ENCODE results near the gene ARID1B. TPM values are rescaled to one million over a fixed set of nuclear protein-coding genes. Genes with fewer than 3 reads are reported as not detected.

ARID1B gene
- total RNA-seq, 2 experiments from 2014 or later, result 90.1 to 164 TPM

DNA sequence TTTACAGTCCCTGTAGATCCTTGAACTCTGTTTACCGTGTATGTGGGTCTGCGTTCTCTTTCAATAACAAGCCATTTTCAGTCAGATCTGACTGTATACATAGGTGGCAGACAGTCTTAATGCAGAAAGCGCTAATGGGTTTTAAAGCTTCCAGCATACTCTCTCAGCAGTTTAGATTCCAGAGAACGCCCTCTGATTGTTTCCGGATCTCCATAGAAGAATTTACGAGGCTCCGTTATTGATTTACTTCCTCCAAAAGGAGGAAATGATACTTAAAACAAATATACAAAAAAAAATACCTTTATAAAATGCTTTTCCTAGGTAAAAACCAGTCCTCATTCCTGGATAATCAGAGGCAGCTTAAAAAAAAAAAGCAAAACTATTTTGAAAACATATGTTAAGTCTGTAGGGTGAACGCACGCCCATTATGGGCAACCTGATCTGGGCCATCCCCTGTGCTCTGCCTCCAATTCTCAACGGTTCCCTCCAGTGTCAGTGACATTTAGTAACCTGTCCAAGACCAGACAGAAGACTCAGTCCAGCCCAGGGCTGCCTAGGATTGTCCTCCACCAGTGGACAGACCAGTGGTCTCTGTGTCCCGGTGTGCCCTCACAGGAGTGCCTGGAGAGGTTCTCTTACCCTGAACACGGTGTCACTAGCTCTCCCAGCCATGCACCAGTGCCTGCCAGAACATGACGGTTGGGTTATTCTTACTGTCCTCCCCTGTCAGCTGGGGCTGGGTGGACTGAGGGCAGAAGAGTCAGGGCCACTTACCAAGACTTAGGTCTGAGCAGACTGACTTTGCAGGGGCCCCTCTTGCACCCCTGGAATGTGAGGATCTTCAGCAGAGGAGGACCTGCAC lies 217.3 kb downstream of the ARID1B start:
- H3K36me3 ChIP-seq (ENCODE audit: insufficient read depth, low read length), result no peaks in the 10 kb centered on the region; the same call in 1 of the 2 replicates
- H3K4me3 ChIP-seq (ENCODE audit: low read depth, low read length, poor library complexity, severe bottlenecking), result peak overlapping the region; percentile 47
- peak overlapping the region; percentile 16 for H3K27ac ChIP-seq (ENCODE audit: low read depth, low read length, poor library complexity, severe bottlenecking)
- BruUV-seq (replicated peaks), result no TSS peak
- TF ChIP-seq EZH2phosphoT487 (IDR thresholded peaks at IDR 0.05; ENCODE audit: borderline replicate concordance, low read depth, low read length), result no peak
- TF ChIP-seq, protein P1, sequence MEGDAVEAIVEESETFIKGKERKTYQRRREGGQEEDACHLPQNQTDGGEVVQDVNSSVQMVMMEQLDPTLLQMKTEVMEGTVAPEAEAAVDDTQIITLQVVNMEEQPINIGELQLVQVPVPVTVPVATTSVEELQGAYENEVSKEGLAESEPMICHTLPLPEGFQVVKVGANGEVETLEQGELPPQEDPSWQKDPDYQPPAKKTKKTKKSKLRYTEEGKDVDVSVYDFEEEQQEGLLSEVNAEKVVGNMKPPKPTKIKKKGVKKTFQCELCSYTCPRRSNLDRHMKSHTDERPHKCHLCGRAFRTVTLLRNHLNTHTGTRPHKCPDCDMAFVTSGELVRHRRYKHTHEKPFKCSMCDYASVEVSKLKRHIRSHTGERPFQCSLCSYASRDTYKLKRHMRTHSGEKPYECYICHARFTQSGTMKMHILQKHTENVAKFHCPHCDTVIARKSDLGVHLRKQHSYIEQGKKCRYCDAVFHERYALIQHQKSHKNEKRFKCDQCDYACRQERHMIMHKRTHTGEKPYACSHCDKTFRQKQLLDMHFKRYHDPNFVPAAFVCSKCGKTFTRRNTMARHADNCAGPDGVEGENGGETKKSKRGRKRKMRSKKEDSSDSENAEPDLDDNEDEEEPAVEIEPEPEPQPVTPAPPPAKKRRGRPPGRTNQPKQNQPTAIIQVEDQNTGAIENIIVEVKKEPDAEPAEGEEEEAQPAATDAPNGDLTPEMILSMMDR (conservative IDR thresholded peaks at IDR 0.05; ENCODE audit: low read length), result no peak
- no peak overlapping the region; the same call in 1 of the 2 replicates for H2AFZ ChIP-seq (ENCODE audit: low read length)
- H3K4me2 ChIP-seq (ENCODE audit: low read length), result peak overlapping the region; percentile 66
- no peaks in the 10 kb centered on the region for H3K9me3 ChIP-seq (ENCODE audit: low read length)
- DNase-seq (ENCODE audit: low spot score), result no peak
- CTCF ChIA-PET (ENCODE audit: unreplicated experiment), result no interaction called here
- POLR2A ChIA-PET, result interaction anchor here (0.6 to 2.6 kb wide), 2 partner anchors 9 to 51 kb away, joined by 3 to 11 read pairs; no protein-coding TSS in a partner anchor
- H3K4me1 ChIP-seq (ENCODE audit: insufficient read depth, low read length, poor library complexity, severe bottlenecking), result peaks cover 47% of the 10 kb centered on the region
- peaks cover 73% of the 10 kb centered on the region for H3K79me2 ChIP-seq (ENCODE audit: insufficient read depth, low read depth, low read length)
- intact Hi-C loops (cut with micrococcal nuclease; ENCODE audit: unreplicated experiment), result no loop called here
- no peaks in the 10 kb centered on the region for H3K9me2 ChIP-seq (ENCODE audit: insufficient read depth, low read length)
- H4K20me1 ChIP-seq (ENCODE audit: insufficient read depth, low read length), result no peaks in the 10 kb centered on the region

- BruUV-seq (replicated peaks), result no TSS peak
- POLR2A ChIA-PET, result interaction anchor here (0.7 to 2.6 kb wide), 6 partner anchors 10 to 309 kb away, joined by 3 to 11 read pairs (median 4); no protein-coding TSS in a partner anchor
Measured at GRCh38 chr6:156995502-156995901, 218.3 kb downstream of the ARID1B start.

DNA sequence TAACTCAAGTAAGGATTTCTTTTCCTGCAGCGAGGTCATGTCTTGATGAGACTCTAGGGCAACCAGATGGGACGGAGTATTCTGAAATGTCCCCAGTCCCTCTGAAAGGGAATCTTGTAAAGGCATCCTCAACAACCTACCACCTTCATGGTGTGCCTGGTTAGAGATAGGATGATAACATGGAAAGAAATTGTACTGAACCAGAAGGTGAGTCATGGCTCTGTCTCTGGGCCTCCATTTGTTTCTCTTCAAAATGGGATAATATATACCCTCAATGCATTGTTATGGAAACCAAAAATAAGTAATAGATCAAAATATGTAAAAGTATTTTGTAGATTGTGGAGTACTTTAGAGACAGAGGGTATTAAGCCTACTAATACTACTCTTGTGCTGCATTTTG lies 219.1 kb downstream of the ARID1B start:
- BruUV-seq (replicated peaks), result no TSS peak

More at GRCh38 chr6:156995502-156995901, 218.3 kb downstream of the ARID1B start:
- Histone ChIP-seq H3K4me3 (ENCODE audit: low read depth, low read length, poor library complexity, severe bottlenecking) (no peak overlapping the region), H4K20me1 (ENCODE audit: insufficient read depth, low read length) (no peaks in the 10 kb centered on the region), H2AFZ (ENCODE audit: low read length) (no peak overlapping the region), H3K9me3 (ENCODE audit: low read length) (no peaks in the 10 kb centered on the region), H3K4me2 (ENCODE audit: low read length) (no peak overlapping the region), H3K36me3 (ENCODE audit: insufficient read depth, low read length) (no peaks in the 10 kb centered on the region; the same call in 1 of the 2 replicates), H3K4me1 (ENCODE audit: insufficient read depth, low read length, poor library complexity, severe bottlenecking) (peaks cover 36% of the 10 kb centered on the region), H3K27ac (ENCODE audit: low read depth, low read length, poor library complexity, severe bottlenecking) (no peak overlapping the region), H3K9me2 (ENCODE audit: insufficient read depth, low read length) (no peaks in the 10 kb centered on the region), H3K79me2 (ENCODE audit: insufficient read depth, low read depth, low read length) (peaks cover 65% of the 10 kb centered on the region)
- TF ChIP-seq EZH2phosphoT487 (IDR thresholded peaks at IDR 0.05; ENCODE audit: borderline replicate concordance, low read depth, low read length), result no peak
- CTCF ChIA-PET (ENCODE audit: unreplicated experiment), result interaction anchor here (0.6 kb wide), 1 partner anchor 10 kb away, joined by 3 read pairs; no protein-coding TSS in a partner anchor
- intact Hi-C loops (cut with micrococcal nuclease; ENCODE audit: unreplicated experiment), result no loop called here
- DNase-seq (ENCODE audit: low spot score), result no peak

More for the DNA sequence above, 219.1 kb downstream of the ARID1B start:
- intact Hi-C loops (cut with micrococcal nuclease; ENCODE audit: unreplicated experiment), result no loop called here
- DNase-seq (ENCODE audit: low spot score), result no peak
- no peaks in the 10 kb centered on the region for H4K20me1 ChIP-seq (ENCODE audit: insufficient read depth, low read length)
- no peaks in the 10 kb centered on the region for H3K9me2 ChIP-seq (ENCODE audit: insufficient read depth, low read length)
- H3K79me2 ChIP-seq (ENCODE audit: insufficient read depth, low read depth, low read length), result peaks cover 61% of the 10 kb centered on the region
- no peaks in the 10 kb centered on the region for H3K9me3 ChIP-seq (ENCODE audit: low read length)
- no peak for TF ChIP-seq EZH2phosphoT487 (IDR thresholded peaks at IDR 0.05; ENCODE audit: borderline replicate concordance, low read depth, low read length)
- no peak overlapping the region for H2AFZ ChIP-seq (ENCODE audit: low read length)
- ChIA-PET POLR2A (interaction anchor here (0.7 to 2.6 kb wide), 4 partner anchors 10 to 21 kb away, joined by 3 to 11 read pairs (median 4); no protein-coding TSS in a partner anchor), CTCF (ENCODE audit: unreplicated experiment) (no interaction called here)
- no peak overlapping the region for H3K4me2 ChIP-seq (ENCODE audit: low read length)
- no peak overlapping the region for H3K4me3 ChIP-seq (ENCODE audit: low read depth, low read length, poor library complexity, severe bottlenecking)
- H3K36me3 ChIP-seq (ENCODE audit: insufficient read depth, low read length), result no peaks in the 10 kb centered on the region; the same call in 1 of the 2 replicates
- H3K27ac ChIP-seq (ENCODE audit: low read depth, low read length, poor library complexity, severe bottlenecking), result no peak overlapping the region
- peaks cover 30% of the 10 kb centered on the region for H3K4me1 ChIP-seq (ENCODE audit: insufficient read depth, low read length, poor library complexity, severe bottlenecking)

Data from OCI-LY7 (cell line).